ENCODE results near the gene KRTAP20-2.

DNA sequence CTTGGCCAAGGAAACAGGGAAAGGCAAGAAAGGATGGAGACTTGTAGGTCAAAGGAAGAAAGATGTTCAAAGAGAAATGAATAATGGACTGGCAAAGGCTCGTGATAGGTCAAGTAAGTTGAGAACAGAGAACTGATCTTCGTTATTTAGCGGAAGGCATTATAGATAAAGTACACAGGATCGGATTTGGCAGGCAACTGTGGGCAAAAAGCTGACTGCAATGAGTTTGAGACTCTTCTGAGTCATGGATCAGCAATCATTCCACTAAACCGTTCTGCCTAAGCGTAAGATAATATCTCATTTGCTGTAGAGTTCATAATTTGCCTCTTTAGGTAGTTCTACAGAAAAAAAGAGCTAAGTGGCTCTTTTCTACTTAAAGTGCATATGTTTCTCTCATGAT lies 49.5 kb downstream of the KRTAP20-2 start:
- TF ChIP-seq, protein P1, sequence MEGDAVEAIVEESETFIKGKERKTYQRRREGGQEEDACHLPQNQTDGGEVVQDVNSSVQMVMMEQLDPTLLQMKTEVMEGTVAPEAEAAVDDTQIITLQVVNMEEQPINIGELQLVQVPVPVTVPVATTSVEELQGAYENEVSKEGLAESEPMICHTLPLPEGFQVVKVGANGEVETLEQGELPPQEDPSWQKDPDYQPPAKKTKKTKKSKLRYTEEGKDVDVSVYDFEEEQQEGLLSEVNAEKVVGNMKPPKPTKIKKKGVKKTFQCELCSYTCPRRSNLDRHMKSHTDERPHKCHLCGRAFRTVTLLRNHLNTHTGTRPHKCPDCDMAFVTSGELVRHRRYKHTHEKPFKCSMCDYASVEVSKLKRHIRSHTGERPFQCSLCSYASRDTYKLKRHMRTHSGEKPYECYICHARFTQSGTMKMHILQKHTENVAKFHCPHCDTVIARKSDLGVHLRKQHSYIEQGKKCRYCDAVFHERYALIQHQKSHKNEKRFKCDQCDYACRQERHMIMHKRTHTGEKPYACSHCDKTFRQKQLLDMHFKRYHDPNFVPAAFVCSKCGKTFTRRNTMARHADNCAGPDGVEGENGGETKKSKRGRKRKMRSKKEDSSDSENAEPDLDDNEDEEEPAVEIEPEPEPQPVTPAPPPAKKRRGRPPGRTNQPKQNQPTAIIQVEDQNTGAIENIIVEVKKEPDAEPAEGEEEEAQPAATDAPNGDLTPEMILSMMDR (IDR thresholded peaks at IDR 0.05; ENCODE audit: insufficient read depth, low read length, poor library complexity, severe bottlenecking): no peak
- TF ChIP-seq EZH2phosphoT487 (conservative IDR thresholded peaks at IDR 0.05; ENCODE audit: low read length): no peak
